HepG2 (cell line): ENCODE measurements around the gene CALR. TPM values are rescaled to one million over a fixed set of nuclear protein-coding genes. Genes with fewer than 3 reads are reported as not detected.

Experiments used
- AHR ChIP-seq: IDR thresholded peaks from 2 replicates; pipeline ENCODE4 v1.6.1; 2018; ENCODE audit warnings: missing genetic modification reagents, missing compliant biosample characterization
- BORCS8-MEF2B ChIP-seq: sonication (generic); formaldehyde crosslinking; IDR thresholded peaks from 2 replicates; pipeline ENCODE4 v1.8.0; 2022; ENCODE audit warnings: mild to moderate bottlenecking, missing genetic modification reagents
- GABPB1 ChIP-seq: IDR thresholded peaks from 2 replicates; pipeline ENCODE4 v1.6.1; 2016; ENCODE audit warnings: mild to moderate bottlenecking, missing genetic modification reagents, moderate library complexity, missing compliant biosample characterization
- GATAD2A ChIP-seq: IDR thresholded peaks from 2 replicates; pipeline ENCODE4 v1.6.1; 2016
- HHEX ChIP-seq: IDR thresholded peaks from 2 replicates; pipeline ENCODE4 v1.6.1; 2016; ENCODE audit warnings: control low read depth
- HNRNPH1 ChIP-seq: fragments of 200-400 bp; formaldehyde crosslinking; optimal IDR thresholded peaks from 2 replicates; pipeline ENCODE3; 2017; ENCODE audit warnings: mild to moderate bottlenecking, low read depth, low read length
- HNRNPLL ChIP-seq: fragments of 200-400 bp; formaldehyde crosslinking; IDR thresholded peaks from 2 replicates; pipeline ENCODE4 v1.6.1; 2017; ENCODE audit warnings: mild to moderate bottlenecking, low read depth, low read length; ENCODE audit not compliant: poor library complexity, severe bottlenecking
- IRF9 ChIP-seq: sonication (generic); formaldehyde crosslinking; IDR thresholded peaks from 2 replicates; pipeline ENCODE4 v1.8.0; 2022; ENCODE audit warnings: missing genetic modification reagents, mild to moderate bottlenecking, borderline replicate concordance
- KLF15 ChIP-seq: sonication (generic); formaldehyde crosslinking; IDR thresholded peaks from 2 replicates; pipeline ENCODE4 v1.8.1; 2023; ENCODE audit warnings: borderline replicate concordance, mild to moderate bottlenecking, inconsistent platforms, missing genetic modification reagents, mixed read lengths
- LBX2 ChIP-seq: sonication (generic); formaldehyde crosslinking; IDR thresholded peaks from 2 replicates; pipeline ENCODE4 v1.5.0; 2020; ENCODE audit warnings: missing genetic modification reagents, mild to moderate bottlenecking, borderline replicate concordance
- MTF2 ChIP-seq: sonication (generic); formaldehyde crosslinking; IDR thresholded peaks from 2 replicates; pipeline ENCODE4 v1.5.0; 2020; ENCODE audit warnings: missing genetic modification reagents, borderline replicate concordance
- NR2F2 ChIP-seq: IDR thresholded peaks from 2 replicates; pipeline ENCODE4 v1.6.1; 2012; ENCODE audit warnings: low read depth, inconsistent platforms, borderline replicate concordance
- POGZ ChIP-seq: sonication (generic); formaldehyde crosslinking; IDR thresholded peaks from 2 replicates; pipeline ENCODE4 v1.4.0; 2020; ENCODE audit warnings: mild to moderate bottlenecking, missing genetic modification reagents
- PPARG ChIP-seq: conservative IDR thresholded peaks from 2 replicates; pipeline ENCODE4 v1.6.1; 2016; ENCODE audit warnings: missing biosample characterization, missing genetic modification reagents
- SMAD9 ChIP-seq: sonication (generic); formaldehyde crosslinking; IDR thresholded peaks from 2 replicates; pipeline ENCODE4 v1.5.1; 2020; ENCODE audit warnings: mild to moderate bottlenecking, missing genetic modification reagents
- SP4 ChIP-seq: sonication (generic); formaldehyde crosslinking; IDR thresholded peaks from 2 replicates; pipeline ENCODE4 v1.8.1; 2023; ENCODE audit warnings: mild to moderate bottlenecking, missing genetic modification reagents
- TFDP2 ChIP-seq: sonication (generic); formaldehyde crosslinking; IDR thresholded peaks from 2 replicates; pipeline ENCODE4 v1.4.0; 2020; ENCODE audit warnings: missing genetic modification reagents
- WIZ ChIP-seq: sonication (generic); formaldehyde crosslinking; IDR thresholded peaks from 2 replicates; pipeline ENCODE4 v1.5.1; 2020; ENCODE audit warnings: mild to moderate bottlenecking, missing genetic modification reagents
- XRCC5 ChIP-seq: fragments of 200-400 bp; formaldehyde crosslinking; optimal IDR thresholded peaks from 2 replicates; pipeline ENCODE3; 2017; ENCODE audit warnings: mild to moderate bottlenecking, low read length
- ZC3H4 ChIP-seq: sonication (generic); formaldehyde crosslinking; IDR thresholded peaks from 2 replicates; pipeline ENCODE4 v1.4.0; 2020; ENCODE audit warnings: missing genetic modification reagents, borderline replicate concordance
- ZKSCAN1 ChIP-seq: fragments of 150-350 bp; IDR thresholded peaks from 2 replicates; pipeline ENCODE4 v1.6.1; 2014; ENCODE audit warnings: low read length
- ZNF17 ChIP-seq: sonication (generic); formaldehyde crosslinking; IDR thresholded peaks from 2 replicates; pipeline ENCODE4 v1.5.0; 2020; ENCODE audit warnings: mild to moderate bottlenecking, missing genetic modification reagents
- ZNF205 ChIP-seq: IDR thresholded peaks from 2 replicates; pipeline ENCODE4 v1.6.1; 2018; ENCODE audit warnings: missing biosample characterization, missing genetic modification reagents
- ZNF232 ChIP-seq: sonication (generic); formaldehyde crosslinking; IDR thresholded peaks from 2 replicates; pipeline ENCODE4 v1.4.0; 2020; ENCODE audit warnings: missing genetic modification reagents, borderline replicate concordance
- ZNF317 ChIP-seq: sonication (generic); formaldehyde crosslinking; IDR thresholded peaks from 2 replicates; pipeline ENCODE4 v1.5.0; 2020; ENCODE audit warnings: mild to moderate bottlenecking, missing genetic modification reagents
- ZNF414 ChIP-seq: sonication (generic); formaldehyde crosslinking; IDR thresholded peaks from 2 replicates; pipeline ENCODE4 v1.5.0; 2020; ENCODE audit warnings: missing genetic modification reagents
- ZNF737 ChIP-seq: sonication (generic); formaldehyde crosslinking; IDR thresholded peaks from 2 replicates; pipeline ENCODE4 v1.5.0; 2020; ENCODE audit warnings: missing genetic modification reagents, mild to moderate bottlenecking, borderline replicate concordance
- ZSCAN29 ChIP-seq: sonication (generic); formaldehyde crosslinking; conservative IDR thresholded peaks from 2 replicates; pipeline ENCODE4 v1.4.0; 2020; ENCODE audit warnings: mild to moderate bottlenecking, missing genetic modification reagents
- polyA plus RNA-seq, 8 experiments: library from polyadenylated mRNA; depleted of rRNA in 3 of 8; stranded (reverse) in 7 of 8; unstranded in 1 of 8; fragments of >200 nt; fragmentation: Illumina TruSeq in 4 of 8; extraction: Trizol in 4 of 8; gene quantifications; 2 replicates each; pipeline versions ENCODE4 v1.2.1 to v1.2.3, GENCODE V29; 2011 to 2016; ENCODE audit warnings: low read depth in 4 of 8, missing spikeins in 1 of 8, mixed read lengths in 1 of 8; ENCODE audit not compliant: insufficient read depth in 1 of 8
- total RNA-seq, 5 experiments: library from RNA; depleted of rRNA; stranded (reverse); fragments of >200 nt; fragmentation: Illumina TruSeq; extraction: Trizol; gene quantifications; 2 replicates each; pipeline ENCODE4 v1.2.3, GENCODE V29; 2016; ENCODE audit warnings: low read depth in 1 of 5

The CALR gene
- total and polyA plus RNA-seq, 2 of the 13 experiments (the other 11 are each of a cell fraction or from before 2014, with no cell fraction given) = 898 to 934 TPM

- TF ChIP-seq ZNF205 (CRISPR knock-in tag) (peak; percentile 25; the same call in 1 of the 2 replicates), LBX2 (no peak), ZKSCAN1 (peak; percentile 68; the same call in 1 of the 2 replicates), HNRNPH1 (peak; percentile 49), KLF15 (CRISPR knock-in tag) (no peak), ZC3H4 (CRISPR knock-in tag) (no peak), ZNF317 (no peak), GATAD2A (CRISPR knock-in tag) (peak; percentile 47; the same call in 1 of the 2 replicates), GABPB1 (CRISPR knock-in tag) (peak; percentile 75; the same call in 1 of the 2 replicates), AHR (CRISPR knock-in tag) (peak; percentile 79; the same call in 1 of the 2 replicates), WIZ (CRISPR knock-in tag) (no peak), PPARG (CRISPR knock-in tag) (peak; percentile 23; the same call in 1 of the 2 replicates), ZNF414 (CRISPR knock-in tag) (no peak), SP4 (CRISPR knock-in tag) (peak; percentile 42; the same call in 1 of the 2 replicates), HNRNPLL (peak; percentile 62), ZNF17 (CRISPR knock-in tag) (0 out of 2 replicates have a peak, but pooled peaks have one; percentile 47), HHEX (CRISPR knock-in tag) (no peak), ZNF232 (no peak; the same call in 1 of the 2 replicates), MTF2 (CRISPR knock-in tag) (peak; percentile 67; the same call in 1 of the 2 replicates), TFDP2 (CRISPR knock-in tag) (peak; percentile 50; the same call in 1 of the 2 replicates), NR2F2 (no peak), SMAD9 (CRISPR knock-in tag) (no peak), BORCS8-MEF2B (CRISPR knock-in tag) (peak; percentile 72; the same call in 1 of the 2 replicates), IRF9 (CRISPR knock-in tag) (peak; percentile 72; the same call in 1 of the 2 replicates), ZNF737 (CRISPR knock-in tag) (peak; percentile 67; the same call in 1 of the 2 replicates), ZSCAN29 (CRISPR knock-in tag) (no peak), POGZ (CRISPR knock-in tag) (peak; percentile 51; the same call in 1 of the 2 replicates), XRCC5 (peak; percentile 57)
Measured at GRCh38 chr19:12956446-12957388, 18.3 kb downstream of the CALR start, which contains the start of gene GADD45GIP1 (continued).
